ENCODE measurements around the gene FUZ.

The FUZ gene, protein sequence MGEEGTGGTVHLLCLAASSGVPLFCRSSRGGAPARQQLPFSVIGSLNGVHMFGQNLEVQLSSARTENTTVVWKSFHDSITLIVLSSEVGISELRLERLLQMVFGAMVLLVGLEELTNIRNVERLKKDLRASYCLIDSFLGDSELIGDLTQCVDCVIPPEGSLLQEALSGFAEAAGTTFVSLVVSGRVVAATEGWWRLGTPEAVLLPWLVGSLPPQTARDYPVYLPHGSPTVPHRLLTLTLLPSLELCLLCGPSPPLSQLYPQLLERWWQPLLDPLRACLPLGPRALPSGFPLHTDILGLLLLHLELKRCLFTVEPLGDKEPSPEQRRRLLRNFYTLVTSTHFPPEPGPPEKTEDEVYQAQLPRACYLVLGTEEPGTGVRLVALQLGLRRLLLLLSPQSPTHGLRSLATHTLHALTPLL

DNA sequence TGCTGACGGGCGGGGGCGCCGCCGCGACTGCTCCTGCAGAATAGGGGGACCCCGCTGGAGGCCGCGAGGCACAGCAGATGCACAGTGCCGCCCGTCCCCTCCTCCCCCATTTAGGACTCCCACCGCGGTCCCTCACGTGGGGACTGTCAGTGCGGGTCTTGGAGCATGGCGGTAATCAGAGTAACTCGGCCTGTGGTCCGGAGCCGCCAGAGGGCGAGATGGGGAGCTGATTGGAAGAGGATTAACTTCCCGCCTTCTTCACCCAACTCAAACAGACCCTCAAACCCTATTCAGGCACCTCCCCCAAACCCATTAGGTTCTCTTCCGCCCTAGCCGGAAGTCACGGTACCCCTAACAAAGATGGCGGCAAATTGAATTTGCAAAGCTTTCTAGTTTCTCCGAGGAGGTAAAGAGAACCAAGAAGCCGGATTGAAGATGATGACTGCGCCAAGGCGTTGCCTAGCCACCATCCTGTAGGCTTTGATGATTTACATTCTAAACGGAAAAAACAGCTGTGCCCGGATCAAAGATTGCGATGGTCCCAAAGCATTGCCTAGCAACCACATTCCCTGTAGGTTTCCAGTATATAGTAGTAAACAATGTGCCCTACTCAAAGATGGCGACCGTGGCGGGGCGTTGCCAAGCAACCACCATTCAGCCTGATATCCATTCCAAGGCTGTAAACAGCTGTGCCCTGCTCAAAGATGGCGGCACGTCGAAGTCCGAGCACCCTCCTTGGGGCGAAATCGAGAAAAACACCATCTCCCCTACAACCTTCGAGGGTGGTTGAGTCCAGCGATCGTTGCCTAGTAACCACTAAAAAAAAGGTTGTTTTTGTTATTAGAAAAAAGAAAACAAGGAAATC is at the start of gene FUZ:
TSS of gene FUZ (minus strand) at position 296 of the 865 bp plus-strand sequence. CDS start at position 110, 186 bp downstream.
- DNase-seq = peak; percentile 77 to 83

- DNase-seq = no peak
These were observed 49.5 kb upstream of the FUZ start for GRCh38 chr19:49862391-49863253.

DNA sequence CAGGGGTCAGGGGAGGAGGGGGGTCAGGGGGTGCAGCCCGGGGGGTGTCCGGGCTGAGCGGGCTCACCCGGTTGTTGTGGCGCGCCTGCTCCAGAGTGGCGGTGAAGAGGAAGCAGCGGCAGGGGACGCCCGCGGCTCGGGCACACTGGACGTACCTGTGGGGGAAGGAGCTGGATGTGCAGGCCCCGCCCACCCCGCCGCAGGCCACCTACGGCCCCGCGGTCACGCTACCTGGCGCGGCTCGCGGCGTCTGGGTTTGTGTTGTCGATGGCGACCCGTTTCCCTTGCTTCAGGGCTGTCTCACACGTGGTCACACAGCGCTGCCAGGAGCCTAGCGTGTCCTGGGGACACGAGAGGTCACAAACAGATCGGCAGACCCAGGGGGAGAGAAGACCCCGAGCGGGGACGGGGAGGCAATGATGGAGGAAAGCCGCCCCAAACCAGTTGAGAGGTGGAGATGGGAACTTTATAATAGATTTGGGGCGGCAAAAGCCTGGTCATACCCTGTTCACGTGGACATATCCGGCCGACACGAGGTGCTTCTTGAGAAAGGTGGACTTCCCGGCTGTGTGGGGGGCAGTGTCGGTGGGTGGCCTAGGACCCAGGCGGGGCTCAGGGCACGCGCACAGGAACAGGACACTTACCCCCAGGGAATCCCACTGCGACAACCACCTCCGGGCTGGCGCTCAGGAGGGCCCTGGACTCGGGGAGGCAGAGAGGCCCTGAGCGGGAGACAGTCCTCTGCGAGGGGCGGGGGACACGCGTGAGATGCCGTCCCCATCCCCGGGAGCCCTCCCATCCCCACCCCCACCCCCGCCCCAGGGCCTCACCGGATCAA is 48.7 kb upstream of the FUZ start:
- DNase-seq = no peak

- no peak for DNase-seq
These were observed 48.0 kb upstream of the FUZ start for GRCh38 chr19:49861107-49861506.

GRCh38 chr19:49860336-49861102 is 47.4 kb upstream of the FUZ start:
- no peak for DNase-seq

- DNase-seq = no peak
These were observed 46.7 kb upstream of the FUZ start for GRCh38 chr19:49859682-49860335.

GRCh38 chr19:49858088-49858985 is 45.2 kb upstream of the FUZ start:
- DNase-seq = no peak

DNA sequence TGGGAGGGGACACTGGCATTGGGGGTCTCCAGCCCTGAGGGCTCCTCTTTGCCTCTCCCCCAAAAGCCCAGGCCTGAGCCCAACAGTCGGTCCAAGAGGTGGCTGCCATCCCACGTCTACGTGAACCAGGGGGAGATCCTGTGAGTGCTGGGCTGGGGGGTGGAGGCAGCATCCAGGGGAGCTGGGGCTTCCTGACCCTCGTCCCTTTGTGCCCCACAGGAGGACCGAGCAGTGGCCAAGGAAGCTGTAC is 44.7 kb upstream of the FUZ start:
- DNase-seq = no peak

DNA sequence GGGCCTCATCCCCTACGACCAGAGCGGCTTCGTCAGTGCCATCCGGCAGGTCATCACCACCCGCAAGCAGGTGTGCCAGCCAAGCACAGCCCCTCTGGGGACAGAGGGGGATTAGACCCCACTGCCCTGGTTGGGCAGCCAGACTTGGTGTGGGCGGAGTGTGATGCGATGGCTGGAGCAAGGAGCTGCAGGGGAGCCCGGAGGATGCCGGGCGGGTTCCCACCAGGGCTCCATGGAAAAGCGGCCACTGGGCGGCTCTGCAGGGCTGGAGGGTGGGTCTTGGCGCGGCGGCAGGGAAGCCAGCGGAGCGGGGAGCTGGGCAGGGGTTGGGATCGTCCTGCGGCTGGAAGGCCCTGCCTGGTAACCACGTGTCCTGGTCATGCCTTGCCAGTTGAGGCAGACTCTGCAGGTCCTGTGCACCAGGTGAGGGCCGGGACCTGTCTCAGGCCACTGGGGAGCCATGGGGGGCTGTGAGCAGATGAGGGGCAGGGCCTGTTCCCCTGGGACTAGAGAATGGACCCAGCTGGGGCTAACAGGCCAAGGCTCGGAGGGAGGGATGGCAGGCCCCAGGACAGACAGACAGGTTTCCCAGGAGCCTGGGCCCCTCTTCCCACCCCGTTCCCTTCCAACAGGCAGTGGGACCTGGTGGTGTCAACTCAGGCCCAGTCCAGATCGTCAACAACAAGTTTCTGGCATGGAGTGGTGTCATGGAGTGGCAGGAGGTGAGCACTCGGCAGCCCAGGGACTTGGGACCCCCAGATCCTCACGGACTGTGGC is 44.2 kb upstream of the FUZ start:
- no peak for DNase-seq

DNA sequence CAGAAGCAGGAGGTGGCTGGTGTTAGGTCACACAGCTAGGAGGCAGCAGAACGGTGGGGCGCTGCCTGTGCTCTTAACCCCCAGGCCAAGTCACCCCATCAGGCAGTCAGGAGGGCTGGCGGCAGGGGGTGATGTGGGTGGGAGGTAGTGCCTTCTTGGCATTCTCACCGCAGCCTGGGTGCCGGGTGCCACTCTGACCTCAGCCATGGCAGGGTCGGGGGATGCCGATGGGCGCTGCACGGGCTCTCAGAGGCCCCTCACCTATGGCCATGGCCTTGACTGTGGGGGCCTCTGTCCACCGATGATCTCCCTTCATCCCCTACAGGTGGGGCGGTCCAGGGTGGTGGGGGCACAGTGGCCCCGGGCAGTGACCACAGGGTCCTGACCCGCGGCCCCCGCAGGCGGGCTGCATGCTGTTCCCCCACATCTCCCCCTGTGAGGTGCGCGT is 43.5 kb upstream of the FUZ start:
- DNase-seq = no peak

DNA sequence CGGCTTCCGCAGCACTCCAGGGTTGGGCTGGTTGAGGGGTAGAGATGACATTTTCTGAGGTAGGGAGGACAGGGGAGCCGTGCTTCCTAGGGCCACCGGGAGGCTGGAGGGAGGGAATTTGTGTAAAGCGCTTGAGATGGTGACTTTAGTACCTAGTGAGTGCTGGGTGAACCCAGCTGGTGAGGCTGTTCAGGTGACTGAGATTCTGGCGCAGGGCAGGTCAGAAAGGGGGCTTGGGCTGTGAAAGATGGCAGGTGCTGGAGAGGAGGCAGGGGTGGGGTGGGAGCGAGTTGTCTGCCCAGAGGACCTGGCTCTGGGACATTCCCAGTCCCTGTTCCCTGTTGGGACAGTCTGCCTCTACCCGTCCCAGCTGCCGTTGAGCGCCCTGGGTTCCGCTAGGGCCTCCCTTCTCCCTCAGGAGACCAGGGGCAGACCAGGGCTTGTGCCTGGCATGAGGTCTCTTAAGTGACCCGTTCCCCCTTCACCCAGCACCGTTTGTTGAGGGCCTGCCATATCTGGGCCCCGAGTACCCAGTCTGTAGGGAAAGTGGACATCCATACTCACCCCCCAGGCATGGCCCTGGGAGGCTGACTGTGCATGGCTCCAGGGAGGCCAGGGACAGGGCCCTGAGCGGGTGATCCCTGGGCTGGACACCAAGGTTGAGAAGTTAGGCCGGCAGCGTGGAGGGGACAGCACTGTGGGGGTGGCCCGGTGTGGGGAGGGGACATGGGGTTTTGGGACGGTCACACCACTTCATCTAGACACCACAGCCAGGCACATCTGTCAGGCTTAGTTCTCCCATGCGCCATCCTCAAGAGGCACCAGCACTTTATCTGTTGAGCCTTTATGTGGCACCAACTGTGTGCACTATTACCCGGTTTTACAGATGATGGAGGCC is 42.8 kb upstream of the FUZ start:
- no peak for DNase-seq

DNA sequence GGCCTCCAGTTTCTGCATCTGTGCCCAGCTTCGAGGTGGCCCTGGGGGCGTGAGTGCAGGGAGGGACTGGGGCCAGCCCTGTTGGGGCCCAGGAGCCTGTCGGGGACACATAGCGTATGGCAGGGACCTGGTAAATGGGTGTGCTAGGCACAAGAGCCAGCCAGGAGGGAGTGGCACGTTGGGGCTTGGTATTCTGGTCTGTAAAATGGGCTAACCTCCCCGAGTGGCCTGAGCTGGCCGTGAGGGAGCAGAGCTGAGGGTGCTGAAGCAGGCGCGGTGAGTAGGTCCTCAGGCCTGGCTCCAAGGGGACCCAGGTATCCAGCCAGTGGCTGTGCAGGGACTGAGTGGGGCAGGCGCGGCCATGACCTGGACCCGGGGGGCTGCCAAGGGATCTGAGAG is 42.2 kb upstream of the FUZ start:
- no peak for DNase-seq

- DNase-seq = no peak
These were observed 41.5 kb upstream of the FUZ start for GRCh38 chr19:49854378-49855263.

GRCh38 chr19:49853852-49854377 is 40.8 kb upstream of the FUZ start:
- DNase-seq = no peak

GRCh38 chr19:49852631-49853126 is 39.6 kb upstream of the FUZ start:
- DNase-seq = no peak
